Measurements from ENCODE around the gene LCORL. TPM values are rescaled to one million over a fixed set of nuclear protein-coding genes. Genes with fewer than 3 reads are reported as not detected.

Gene LCORL
- total RNA-seq, 1 experiment from 2014 or later = 13.8 TPM

- TF ChIP-seq CTCF (conservative IDR thresholded peaks at IDR 0.05) (no peak), EZH2 (IDR thresholded peaks at IDR 0.05; ENCODE audit: low read depth) (no peak)
- ChIA-PET POLR2A (ENCODE audit: unreplicated experiment) (no interaction called here), CTCF (no interaction called here)
- BruUV-seq (replicated peaks) = no TSS peak
- DNase-seq = no peak
- no peaks in the 10 kb centered on the region for H3K27me3 ChIP-seq (ENCODE audit: insufficient read depth, low read depth)
- no peaks in the 10 kb centered on the region for H3F3A ChIP-seq (ENCODE audit: insufficient read depth, low read depth)
- no peak overlapping the region for H3K27ac ChIP-seq
- H3K9me3 ChIP-seq (ENCODE audit: insufficient read depth, low read depth) = no peaks in the 10 kb centered on the region
- H2AFZ ChIP-seq = no peak overlapping the region
- H3K4me2 ChIP-seq = no peak overlapping the region
- H3K4me3 ChIP-seq = no peak overlapping the region
- H3K79me2 ChIP-seq (ENCODE audit: low read depth) = no peaks in the 10 kb centered on the region
- H3K36me3 ChIP-seq (ENCODE audit: low read depth) = no peaks in the 10 kb centered on the region
- no peaks in the 10 kb centered on the region for H4K20me1 ChIP-seq (ENCODE audit: insufficient read depth)
- H3K4me1 ChIP-seq (replicated peaks; ENCODE audit: insufficient read depth) = no peaks in the 10 kb centered on the region
- intact Hi-C loops (cut with micrococcal nuclease; ENCODE audit: unreplicated experiment) = no loop called here
- no peaks in the 10 kb centered on the region for H3K9me2 ChIP-seq (ENCODE audit: insufficient read depth)
Measured at GRCh38 chr4:17877661-17878060, 143.9 kb downstream of the LCORL start.

- Histone ChIP-seq H3K27me3 (ENCODE audit: insufficient read depth, low read depth) (no peaks in the 10 kb centered on the region), H3F3A (ENCODE audit: insufficient read depth, low read depth) (no peaks in the 10 kb centered on the region), H3K4me1 (replicated peaks; ENCODE audit: insufficient read depth) (no peaks in the 10 kb centered on the region), H2AFZ (no peak overlapping the region), H3K9me3 (ENCODE audit: insufficient read depth, low read depth) (no peaks in the 10 kb centered on the region), H3K36me3 (ENCODE audit: low read depth) (no peaks in the 10 kb centered on the region), H3K79me2 (ENCODE audit: low read depth) (no peaks in the 10 kb centered on the region), H3K4me3 (no peak overlapping the region), H4K20me1 (ENCODE audit: insufficient read depth) (no peaks in the 10 kb centered on the region), H3K27ac (no peak overlapping the region), H3K4me2 (no peak overlapping the region), H3K9me2 (ENCODE audit: insufficient read depth) (no peaks in the 10 kb centered on the region)
- ChIA-PET POLR2A (ENCODE audit: unreplicated experiment) (no interaction called here), CTCF (no interaction called here)
- no peak for DNase-seq
- intact Hi-C loops (cut with micrococcal nuclease; ENCODE audit: unreplicated experiment) = no loop called here
- no TSS peak for BruUV-seq (replicated peaks)
- TF ChIP-seq CTCF (conservative IDR thresholded peaks at IDR 0.05) = no peak
- no peak for TF ChIP-seq EZH2 (IDR thresholded peaks at IDR 0.05; ENCODE audit: low read depth)
Measured at GRCh38 chr4:17876943-17877342, 144.6 kb downstream of the LCORL start.

GRCh38 chr4:17875402-17876070 lies 146.0 kb downstream of the LCORL start:
- POLR2A ChIA-PET (ENCODE audit: unreplicated experiment) = interaction anchor here (0.6 kb wide), 1 partner anchor 1573 kb away, joined by 4 read pairs; no protein-coding TSS in a partner anchor
- H4K20me1 ChIP-seq (ENCODE audit: insufficient read depth) = no peaks in the 10 kb centered on the region
- intact Hi-C loops (cut with micrococcal nuclease; ENCODE audit: unreplicated experiment) = no loop called here
- no peaks in the 10 kb centered on the region for H3K36me3 ChIP-seq (ENCODE audit: low read depth)
- no peak overlapping the region for H3K27ac ChIP-seq
- H3K9me3 ChIP-seq (ENCODE audit: insufficient read depth, low read depth) = no peaks in the 10 kb centered on the region
- H3K9me2 ChIP-seq (ENCODE audit: insufficient read depth) = no peaks in the 10 kb centered on the region
- CTCF ChIA-PET = no interaction called here
- no peak overlapping the region for H2AFZ ChIP-seq
- no peaks in the 10 kb centered on the region for H3K27me3 ChIP-seq (ENCODE audit: insufficient read depth, low read depth)
- no peaks in the 10 kb centered on the region for H3K4me1 ChIP-seq (replicated peaks; ENCODE audit: insufficient read depth)
- H3K4me3 ChIP-seq = no peak overlapping the region
- no peak for TF ChIP-seq CTCF (conservative IDR thresholded peaks at IDR 0.05)
- no peak for TF ChIP-seq EZH2 (IDR thresholded peaks at IDR 0.05; ENCODE audit: low read depth)
- no peak overlapping the region for H3K4me2 ChIP-seq
- BruUV-seq (replicated peaks) = no TSS peak
- H3F3A ChIP-seq (ENCODE audit: insufficient read depth, low read depth) = no peaks in the 10 kb centered on the region
- DNase-seq = no peak
- no peaks in the 10 kb centered on the region for H3K79me2 ChIP-seq (ENCODE audit: low read depth)

Measured in PC-9 (cell line).